Aorta (tissue), 5 donors: ENCODE results near the gene ARL4A. TPM values are rescaled to one million over a fixed set of nuclear protein-coding genes. Genes with fewer than 3 reads are reported as not detected.
A peak's percentile ranks its signal among the peaks of the same experiment; 100 is the strongest.

Source experiments
- ATAC-seq: fragments of 200-7000 bp; cut with Tn5 transposase; one replicate; pipeline ENCODE4 v1.9.1; 2022; ENCODE audit warnings: moderate library complexity; ENCODE audit not compliant: low FRiP score
- DNase-seq, 2 donors: peaks; one replicate each; pipeline ENCODE4 v3.0.0-alpha.2; 2020
- H3K27ac ChIP-seq, 2 donors: one replicate each; pipeline ENCODE4 v1.5.1; 2013; ENCODE audit warnings: low read length in 2 of 2, mild to moderate bottlenecking in 2 of 2, moderate library complexity in 2 of 2, control low read depth in 1 of 2, inconsistent platforms in 1 of 2, low read depth in 1 of 2
- H3K27me3 ChIP-seq, 2 donors: one replicate each; pipeline ENCODE4 v1.6.1; 2013; ENCODE audit warnings: control low read depth in 1 of 2, low read length in 1 of 2, mild to moderate bottlenecking in 1 of 2, moderate library complexity in 1 of 2; ENCODE audit not compliant: insufficient read depth in 2 of 2, control insufficient read depth in 1 of 2
- H3K36me3 ChIP-seq, 2 donors: one replicate each; pipeline ENCODE4 v1.6.1; 2013; ENCODE audit warnings: control low read depth in 1 of 2, low read length in 1 of 2, mild to moderate bottlenecking in 1 of 2; ENCODE audit not compliant: insufficient read depth in 2 of 2, control insufficient read depth in 1 of 2
- H3K4me1 ChIP-seq, 2 donors: one replicate each; pipeline ENCODE4 v1.6.1; 2013; ENCODE audit warnings: low read length in 2 of 2, control low read depth in 1 of 2, mild to moderate bottlenecking in 1 of 2, moderate library complexity in 1 of 2; ENCODE audit not compliant: insufficient read depth in 2 of 2, control insufficient read depth in 1 of 2
- H3K4me3 ChIP-seq, 2 donors: one replicate each; pipeline ENCODE4 v1.5.1; 2013; ENCODE audit warnings: low read length in 2 of 2, control low read depth in 1 of 2, mild to moderate bottlenecking in 1 of 2
- H3K9me3 ChIP-seq: one replicate; pipeline ENCODE4 v1.6.1; 2013; ENCODE audit warnings: mild to moderate bottlenecking, low read length; ENCODE audit not compliant: control insufficient read depth
- WGBS, 2 donors: extraction: QIAGEN DNeasy Blood & Tissue Kit; methylation state at CpG; one replicate each; pipeline ENCODE4 v1.1.7; 2013; 5-methylcytosine and 5-hydroxymethylcytosine counted together
- intact Hi-C, 2 donors: fragments of 100-400 bp; cut with DNase I; formaldehyde crosslinking; loops; one replicate each; pipeline versions ENCODE4 v1.14.2 to v1.15.0; 2022
- polyA plus RNA-seq, 2 donors: library from polyadenylated mRNA; stranded (reverse); fragments of 200-250 nt; gene quantifications; one replicate each; pipeline ENCODE4 v1.2.3, GENCODE V29; 2013
- total RNA-seq, 2 donors: library from RNA; stranded (reverse); fragmentation: NEBNext Ultra II Directional; extraction: Animal tissue kit (Norgen Biotek cat#: 25700); gene quantifications; one replicate each; pipeline ENCODE4 v1.2.1, GENCODE V29; 2021
- donor health status: healthy with polysubstance abuse.
- donor health status: Bipolar disorder and iron deficiency.
- donor health status: DM: no; HTN: no; CAD: no.
- donor health status: DM: no; HTN: no; CAD: no.
- donor health status: DM: yes; HTN: yes; CAD: no.

Gene ARL4A
- total and polyA plus RNA-seq, 4 donors, result 2.7 to 40.4 (median 28.1) TPM

DNA sequence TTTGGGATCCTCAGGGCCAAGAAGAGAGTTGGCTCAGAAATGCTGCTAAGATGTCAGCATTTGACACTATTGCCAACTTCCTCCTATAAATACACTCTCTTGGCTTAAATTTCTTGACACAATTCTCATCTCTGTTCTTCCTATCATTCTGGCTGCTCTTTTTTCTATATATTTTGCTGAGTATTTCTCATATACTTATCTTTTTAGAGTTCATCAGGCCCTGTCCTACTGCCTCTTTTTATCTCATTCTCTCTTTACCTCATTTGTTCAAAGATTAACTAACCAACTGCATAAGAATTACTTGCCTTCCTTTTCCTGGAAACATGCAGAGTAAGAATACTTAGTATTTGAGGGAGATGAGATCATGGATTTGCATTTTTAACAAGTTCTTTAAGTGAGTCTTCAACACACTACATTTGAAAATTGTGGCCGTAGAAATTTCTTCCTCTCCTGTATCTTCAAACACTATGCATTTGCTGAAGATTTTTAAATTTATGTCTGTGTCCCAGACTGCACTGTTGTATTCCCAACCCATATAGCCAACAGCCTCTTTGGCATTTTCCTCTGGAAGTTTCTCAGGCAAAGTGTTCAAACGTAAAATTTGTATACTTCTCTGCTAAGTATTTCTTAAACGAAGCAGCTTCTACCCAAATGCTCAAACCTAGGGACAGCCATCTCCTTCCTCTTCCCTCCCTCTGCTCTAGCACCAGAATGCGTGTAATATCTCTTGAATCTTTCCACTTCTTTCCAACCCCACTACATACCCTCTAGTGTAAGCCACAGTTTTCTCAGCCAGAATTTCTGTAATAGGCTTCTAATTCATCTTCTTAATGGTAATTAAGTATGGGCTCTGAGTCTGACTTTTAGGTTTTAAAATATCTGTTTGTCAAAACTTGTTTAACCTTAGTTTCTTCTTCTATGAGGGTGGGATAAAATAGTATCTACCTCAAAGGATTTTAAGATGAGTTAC is 35.5 kb downstream of the ARL4A start:
- H3K4me1 ChIP-seq, result peaks cover 0 to 9% of the 10 kb centered on the region in 2 donors
- H3K36me3 ChIP-seq, result no peaks in the 10 kb centered on the region
- no peaks in the 10 kb centered on the region for H3K9me3 ChIP-seq
- H3K27me3 ChIP-seq, result no peaks in the 10 kb centered on the region
- WGBS, 2 donors, result 64 to 67% methylated on average over 4 of the region's 4 CpGs
- no peak overlapping the region for H3K27ac ChIP-seq
- no peak overlapping the region for H3K4me3 ChIP-seq
- ATAC-seq (no peak), DNase-seq (no peak)
- intact Hi-C loops, result no loop called here

DNA sequence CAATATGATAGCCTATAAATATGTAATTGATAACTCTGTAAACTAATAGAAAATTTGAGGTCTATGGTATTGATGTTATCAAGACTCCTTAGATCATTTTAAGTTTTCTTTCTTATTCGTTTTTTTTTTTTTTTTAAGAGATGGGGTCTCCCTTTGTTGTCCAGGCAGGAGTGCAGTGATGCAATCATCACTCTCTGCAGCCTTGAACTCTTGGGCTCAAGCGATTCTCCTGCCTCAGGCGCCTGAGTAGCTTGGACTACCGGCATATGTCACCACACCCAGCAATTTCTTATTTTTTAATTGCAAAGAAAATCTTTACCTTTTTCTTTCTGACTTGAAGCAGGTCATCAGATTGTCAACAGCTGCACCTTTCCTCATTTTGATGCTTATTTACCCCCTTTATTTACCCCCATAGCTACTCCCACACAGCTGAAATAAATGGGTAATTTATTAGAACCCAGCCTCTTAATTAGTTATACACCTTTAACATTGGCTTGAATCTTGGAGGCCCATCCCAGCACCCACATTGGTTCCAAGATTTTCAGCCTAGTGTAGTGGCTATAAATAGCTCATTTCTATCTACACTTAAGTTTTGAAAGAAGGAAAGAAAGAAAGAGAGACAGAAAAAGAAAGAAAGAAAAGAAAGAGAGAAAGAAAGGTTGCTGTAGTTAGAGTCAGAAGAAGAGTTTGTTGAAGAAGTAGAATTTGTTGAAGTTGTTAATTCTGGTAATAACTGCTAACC is 38.3 kb downstream of the ARL4A start:
- no peaks in the 10 kb centered on the region for H3K36me3 ChIP-seq
- intact Hi-C loops, result no loop called here
- H3K27ac ChIP-seq, result peak overlapping the region in 1 of 2 donors; percentile 14
- ATAC-seq (no peak), DNase-seq (no peak)
- H3K9me3 ChIP-seq, result no peaks in the 10 kb centered on the region
- H3K4me3 ChIP-seq, result no peak overlapping the region
- no peaks in the 10 kb centered on the region for H3K27me3 ChIP-seq
- 84 to 87% methylated on average over 4 of the region's 4 CpGs for WGBS, 2 donors
- H3K4me1 ChIP-seq, result peaks cover 2 to 11% of the 10 kb centered on the region in 2 donors

DNA sequence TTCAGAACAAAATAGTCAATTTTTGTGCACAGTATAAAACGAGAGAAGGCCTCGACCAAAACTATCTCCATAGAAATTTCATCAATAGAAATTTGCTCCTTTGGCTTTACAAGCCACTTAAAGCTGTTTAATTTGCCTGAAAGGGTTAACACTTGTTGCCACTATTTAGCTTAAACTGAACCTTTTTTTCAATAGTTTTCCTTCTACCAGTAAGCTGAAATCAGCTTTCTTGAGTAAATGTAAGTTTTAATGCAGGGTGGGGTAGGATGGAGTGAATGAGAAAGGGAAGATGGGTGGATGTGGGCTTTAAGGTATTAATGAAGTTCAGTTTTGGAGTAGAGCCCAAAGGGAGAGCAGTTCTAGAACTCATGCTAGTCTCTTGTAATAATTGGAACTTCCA is 39.5 kb downstream of the ARL4A start:
- Histone ChIP-seq H3K4me1 (peaks cover 2 to 11% of the 10 kb centered on the region in 2 donors), H3K36me3 (no peaks in the 10 kb centered on the region), H3K4me3 (no peak overlapping the region), H3K27me3 (no peaks in the 10 kb centered on the region), H3K27ac (no peak overlapping the region), H3K9me3 (no peaks in the 10 kb centered on the region)
- no peak for DNase-seq
- intact Hi-C loops, result no loop called here
- WGBS, 2 donors, result 94 to 97% methylated on average over 2 of the region's 2 CpGs
- ATAC-seq, result no peak

DNA sequence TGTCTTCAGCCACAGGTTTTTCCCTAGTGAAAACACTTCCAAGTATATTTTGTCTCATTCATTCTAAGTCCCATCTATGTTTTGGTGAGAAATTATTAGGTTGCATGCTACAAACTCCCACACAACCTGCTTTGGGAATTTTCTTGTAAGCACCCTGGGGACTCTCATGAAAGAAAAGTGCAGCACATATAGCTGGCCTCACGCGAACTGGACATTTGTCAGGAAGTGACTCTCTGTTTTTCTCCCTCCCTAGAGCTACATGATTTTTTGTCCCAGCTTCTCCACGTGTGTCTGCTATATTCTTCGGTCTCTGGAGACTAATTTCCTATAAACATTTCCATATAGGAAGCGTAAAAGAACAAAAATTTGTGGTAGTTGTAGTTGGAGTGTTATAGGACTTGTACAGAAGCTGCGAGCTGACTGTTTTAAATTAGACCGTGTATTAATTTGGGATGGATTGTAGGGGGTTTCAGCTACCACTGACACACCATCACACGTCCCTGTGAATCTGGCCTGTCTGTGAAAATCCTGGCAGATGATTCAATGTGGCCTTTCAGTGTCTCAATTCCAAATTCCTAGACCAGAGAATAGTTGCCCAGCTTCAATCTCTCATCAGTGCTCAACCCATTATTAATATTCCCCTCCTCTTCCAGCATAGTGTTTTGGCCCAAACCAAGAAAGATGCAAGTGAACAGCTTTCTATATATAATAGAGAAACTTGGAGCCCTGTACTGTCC is 40.2 kb downstream of the ARL4A start:
- Histone ChIP-seq H3K4me1 (peaks cover 2 to 11% of the 10 kb centered on the region in 2 donors), H3K9me3 (no peaks in the 10 kb centered on the region), H3K4me3 (no peak overlapping the region), H3K36me3 (no peaks in the 10 kb centered on the region), H3K27me3 (no peaks in the 10 kb centered on the region), H3K27ac (no peak overlapping the region)
- 50 to 57% methylated on average over 8 of the region's 8 CpGs for WGBS, 2 donors
- ATAC-seq (no peak), DNase-seq (no peak)
- intact Hi-C loops, result no loop called here

DNA sequence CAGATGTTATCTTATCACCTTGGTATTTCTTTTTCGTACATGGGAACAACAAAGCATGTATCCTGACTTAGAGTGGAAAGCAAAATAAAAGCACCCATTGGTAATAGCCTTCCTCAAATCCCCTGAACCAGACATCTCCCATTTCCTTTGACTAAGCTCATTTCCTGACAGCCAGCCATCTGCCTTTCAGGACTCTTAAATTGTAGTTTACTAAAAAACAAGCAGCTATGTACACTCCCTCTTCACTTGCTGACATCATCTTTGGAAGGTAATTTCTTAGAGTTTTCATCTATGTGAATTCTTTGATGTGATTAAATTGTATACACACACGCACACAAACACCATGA is 40.7 kb downstream of the ARL4A start:
- 63 to 67% methylated on average over 2 of the region's 2 CpGs for WGBS, 2 donors
- Histone ChIP-seq H3K36me3 (no peaks in the 10 kb centered on the region), H3K4me3 (no peak overlapping the region), H3K9me3 (no peaks in the 10 kb centered on the region), H3K4me1 (peaks cover 2 to 11% of the 10 kb centered on the region in 2 donors), H3K27ac (no peak overlapping the region), H3K27me3 (no peaks in the 10 kb centered on the region)
- DNase-seq, result no peak
- intact Hi-C loops, result no loop called here
- no peak for ATAC-seq

DNA sequence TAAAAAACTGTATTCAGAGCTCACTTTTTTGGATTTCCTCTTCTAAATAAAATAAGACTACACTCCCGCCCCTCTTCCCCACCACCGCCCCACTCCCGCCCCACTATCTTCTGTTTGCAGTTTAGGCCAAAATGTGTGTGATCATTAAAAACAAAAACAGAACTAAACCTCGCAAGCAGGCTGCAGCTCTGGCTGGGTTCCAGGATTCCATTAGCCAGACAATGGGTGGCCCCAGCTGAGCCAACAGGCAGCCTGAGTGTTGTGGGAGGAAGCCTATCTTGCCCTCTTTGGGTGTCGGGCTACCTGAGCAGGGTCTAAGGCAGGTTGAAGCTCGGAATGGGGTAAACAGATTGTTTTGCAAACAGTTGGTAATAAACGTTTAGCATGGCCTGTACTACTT is 41.7 kb downstream of the ARL4A start:
- WGBS, 2 donors, result 29 to 33% methylated on average over 7 of the region's 7 CpGs
- Histone ChIP-seq H3K27me3 (no peaks in the 10 kb centered on the region), H3K27ac (no peak overlapping the region), H3K36me3 (no peaks in the 10 kb centered on the region), H3K4me1 (peaks cover 2 to 11% of the 10 kb centered on the region in 2 donors), H3K4me3 (peak overlapping the region in 1 of 2 donors; percentile 34), H3K9me3 (no peaks in the 10 kb centered on the region)
- ATAC-seq (peak; percentile 45), DNase-seq (peak; percentile 77 to 81)
- intact Hi-C loops, result no loop called here

DNA sequence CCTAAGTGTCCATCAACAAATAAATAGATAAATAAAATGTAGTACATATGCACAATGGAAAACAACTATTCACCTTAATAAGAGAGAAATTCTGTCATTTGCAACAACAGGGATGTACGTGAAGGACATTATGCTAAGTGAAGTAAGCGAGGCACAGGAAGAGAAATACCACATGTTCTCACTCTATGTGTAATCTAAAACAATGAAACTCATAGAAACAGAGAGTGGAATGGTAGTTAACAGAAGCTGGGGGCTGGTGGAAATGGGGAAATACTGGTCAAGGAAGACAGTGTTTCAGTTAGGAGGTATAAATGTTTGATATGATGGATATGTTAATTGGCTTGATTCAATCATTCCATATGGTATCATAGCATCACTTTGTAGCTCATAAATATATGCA is 43.1 kb downstream of the ARL4A start:
- DNase-seq, result no peak
- no peak for ATAC-seq
- Histone ChIP-seq H3K36me3 (no peaks in the 10 kb centered on the region), H3K9me3 (no peaks in the 10 kb centered on the region), H3K4me3 (no peak overlapping the region), H3K27me3 (no peaks in the 10 kb centered on the region), H3K4me1 (peaks cover 2 to 11% of the 10 kb centered on the region in 2 donors), H3K27ac (no peak overlapping the region)
- WGBS, 2 donors, result 67 to 73% methylated on average over 2 of the region's 2 CpGs
- intact Hi-C loops, result no loop called here

DNA sequence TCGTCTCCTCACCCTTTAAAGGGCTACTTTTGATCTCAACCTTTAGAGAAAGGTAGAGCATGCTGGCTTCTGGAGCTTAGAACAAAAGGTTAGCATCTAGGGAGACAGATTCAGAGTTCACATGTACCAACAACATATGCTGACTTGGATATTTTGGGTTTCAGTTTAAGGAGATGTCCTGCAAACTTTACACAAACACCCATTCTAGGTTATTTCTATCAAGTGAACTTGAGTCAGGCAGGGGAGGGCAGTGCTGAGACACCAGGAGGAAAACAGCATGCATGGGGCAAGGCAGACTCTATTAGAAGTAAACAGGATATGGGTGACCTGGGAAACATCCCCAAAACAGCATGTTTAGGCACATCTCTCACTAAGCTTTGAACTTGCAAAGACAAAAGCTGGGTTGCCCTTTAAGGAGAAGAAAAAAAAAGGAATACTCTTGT is 43.8 kb downstream of the ARL4A start:
- peaks cover 2 to 11% of the 10 kb centered on the region in 2 donors for H3K4me1 ChIP-seq
- no peak overlapping the region for H3K27ac ChIP-seq
- no peaks in the 10 kb centered on the region for H3K36me3 ChIP-seq
- H3K9me3 ChIP-seq, result no peaks in the 10 kb centered on the region
- ATAC-seq (no peak), DNase-seq (no peak)
- H3K27me3 ChIP-seq, result no peaks in the 10 kb centered on the region
- H3K4me3 ChIP-seq, result no peak overlapping the region
- intact Hi-C loops, result no loop called here
- 98 to 100% methylated on average over 1 of the region's 1 CpG for WGBS, 2 donors
